GM19438 (cell line): ENCODE measurements around the gene LARP1B.
"Not testable (repeated sequence)": the region's sequence is repeated elsewhere in the genome, so short reads cannot be mapped to it uniquely, and the experiment has no call there.

Experiments used
- ATAC-seq: cut with Tn5 transposase; IDR thresholded peaks from one replicate; pipeline ENCODE4 v1.9.1; 2021; ENCODE audit warnings: low read depth; ENCODE audit not compliant: unreplicated experiment

Gene LARP1B

GRCh38 chr4:128220286-128221235, 159.4 kb downstream of the LARP1B start:
- no peak for ATAC-seq

GRCh38 chr4:128221586-128221985, 160.5 kb downstream of the LARP1B start:
- no peak for ATAC-seq

DNA sequence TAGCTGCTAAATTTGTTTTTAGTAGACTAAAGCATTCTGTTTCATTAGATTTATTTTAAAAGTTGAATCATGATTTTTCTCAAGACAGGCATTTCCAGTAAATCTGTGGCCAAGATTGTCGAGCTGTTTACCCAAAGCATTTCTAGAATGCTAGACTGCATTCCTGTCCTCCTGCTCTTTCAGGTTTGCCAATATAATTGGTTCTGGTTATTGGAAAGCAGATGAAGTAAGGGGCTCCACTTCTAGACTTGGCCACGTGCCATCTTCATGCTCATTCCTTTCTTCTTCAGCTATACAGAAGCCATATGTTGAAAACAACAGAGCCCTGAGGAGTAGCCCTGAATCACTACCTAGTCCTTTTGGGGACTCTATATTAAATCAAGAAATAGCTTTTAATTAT, 164.0 kb downstream of the LARP1B start:
- no peak for ATAC-seq

- ATAC-seq: no peak
Measured at GRCh38 chr4:128227991-128228571, 167.0 kb downstream of the LARP1B start.

DNA sequence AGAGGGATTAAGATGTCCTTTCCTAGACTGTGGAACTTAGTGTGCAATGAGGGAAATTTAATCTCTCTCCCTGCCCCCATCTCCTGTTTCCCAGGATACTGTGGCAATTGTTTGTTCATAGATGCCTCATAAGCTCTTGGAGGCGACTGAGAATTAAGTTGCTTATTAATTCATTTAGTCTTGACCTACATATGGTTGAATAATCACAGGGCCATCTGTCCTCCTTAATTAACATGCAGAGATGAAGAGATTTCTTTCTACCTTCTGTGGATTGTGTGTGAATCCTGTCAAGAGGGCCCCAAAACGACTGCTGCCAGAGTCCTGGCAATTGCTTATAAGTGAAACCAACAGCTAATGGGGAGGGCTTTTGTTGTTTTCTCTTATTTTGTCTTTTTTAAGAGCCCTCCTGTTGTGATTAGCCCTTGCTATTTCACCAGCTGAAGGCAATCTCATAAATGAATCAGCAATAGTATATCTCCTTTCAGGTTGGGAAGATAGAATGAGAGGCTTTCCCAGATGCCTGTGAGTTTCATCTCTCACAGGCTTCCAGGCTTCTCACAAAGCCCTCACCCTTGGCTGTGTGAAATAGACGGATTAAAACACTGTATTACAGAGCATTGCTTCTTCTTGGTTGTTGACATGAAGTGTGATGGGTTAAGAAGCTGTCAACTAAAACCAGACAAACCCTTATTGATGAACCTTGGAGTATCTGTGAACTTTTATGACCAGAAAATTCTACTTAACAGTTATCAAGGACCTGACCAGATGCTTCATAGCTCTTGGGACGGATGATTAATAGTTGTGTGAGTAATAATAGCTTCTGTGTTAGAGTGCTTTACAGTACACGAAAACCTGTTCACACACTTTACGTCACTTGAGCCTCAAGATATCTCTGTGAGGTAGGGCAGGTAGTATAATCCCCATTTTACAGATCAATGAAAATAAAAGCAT, 168.0 kb downstream of the LARP1B start:
- ATAC-seq: no peak

- ATAC-seq: no peak
Measured at GRCh38 chr4:128232719-128233118, 171.6 kb downstream of the LARP1B start.

- no peak for ATAC-seq
Measured at GRCh38 chr4:128234836-128235235, 173.7 kb downstream of the LARP1B start.

- ATAC-seq: no peak
Measured at GRCh38 chr4:128241019-128241418, 179.9 kb downstream of the LARP1B start.

GRCh38 chr4:128241425-128241913, 180.4 kb downstream of the LARP1B start:
- no peak for ATAC-seq

- no peak for ATAC-seq
Measured at GRCh38 chr4:128241981-128242380, 180.9 kb downstream of the LARP1B start.

DNA sequence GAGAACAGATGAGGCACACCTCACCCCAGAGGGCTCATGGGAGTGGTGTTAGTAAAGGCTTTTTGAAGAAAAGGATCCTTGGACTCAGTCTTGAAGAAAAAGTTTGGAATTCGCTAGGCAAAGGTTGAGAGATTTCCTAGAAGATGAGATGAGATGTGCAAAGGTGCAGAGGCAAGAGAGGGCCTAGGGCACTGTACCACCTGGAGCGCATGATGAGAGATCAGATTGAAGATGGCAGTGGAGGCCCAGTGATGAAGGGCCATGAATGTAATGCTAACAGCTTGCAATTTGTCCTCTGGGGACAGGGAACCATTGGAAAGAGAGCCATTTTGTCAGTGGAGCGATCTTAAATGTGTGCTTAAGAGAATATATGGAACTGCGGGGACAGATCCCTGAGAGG, 181.5 kb downstream of the LARP1B start:
- ATAC-seq: no peak

DNA sequence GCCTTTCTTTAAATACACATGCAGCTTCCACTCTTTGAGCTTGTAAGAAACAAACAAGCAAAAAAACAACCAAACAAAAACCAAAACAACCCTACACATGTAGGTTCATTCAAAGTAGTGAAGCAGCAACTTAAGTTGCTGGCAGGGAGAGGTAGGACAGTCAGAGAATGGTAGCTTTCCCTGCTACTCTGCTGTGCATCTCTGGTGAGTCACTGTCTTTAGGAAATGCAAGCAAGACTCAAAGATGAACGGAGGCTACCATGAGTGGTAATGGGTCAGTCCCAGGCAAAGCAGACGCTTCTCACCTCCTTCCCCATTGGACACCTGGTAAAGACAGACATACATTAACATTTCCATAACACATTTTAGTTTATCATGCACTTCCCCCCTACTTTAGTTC, 183.3 kb downstream of the LARP1B start:
- ATAC-seq: no peak

GRCh38 chr4:128245391-128245790, 184.3 kb downstream of the LARP1B start:
- ATAC-seq: not testable (repeated sequence)

DNA sequence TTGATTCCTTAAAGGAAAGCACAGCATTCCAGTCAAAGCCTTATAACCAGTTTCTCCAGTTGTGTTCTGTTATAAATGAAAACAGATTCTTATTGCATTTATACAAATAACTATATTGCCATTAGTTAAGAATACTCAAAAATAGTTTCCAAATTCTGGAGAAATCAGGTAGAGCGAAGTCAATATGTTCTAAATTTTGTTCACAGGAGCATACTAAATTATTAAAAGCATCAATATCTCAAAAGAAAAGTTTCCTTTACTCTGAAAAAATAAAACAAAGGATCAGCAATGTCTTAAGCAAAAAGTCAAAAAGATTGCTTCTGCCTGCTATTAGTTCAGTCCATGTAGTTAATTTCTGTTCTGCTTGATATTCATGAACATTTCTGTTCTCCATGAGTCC, 186.8 kb downstream of the LARP1B start:
- no peak for ATAC-seq

DNA sequence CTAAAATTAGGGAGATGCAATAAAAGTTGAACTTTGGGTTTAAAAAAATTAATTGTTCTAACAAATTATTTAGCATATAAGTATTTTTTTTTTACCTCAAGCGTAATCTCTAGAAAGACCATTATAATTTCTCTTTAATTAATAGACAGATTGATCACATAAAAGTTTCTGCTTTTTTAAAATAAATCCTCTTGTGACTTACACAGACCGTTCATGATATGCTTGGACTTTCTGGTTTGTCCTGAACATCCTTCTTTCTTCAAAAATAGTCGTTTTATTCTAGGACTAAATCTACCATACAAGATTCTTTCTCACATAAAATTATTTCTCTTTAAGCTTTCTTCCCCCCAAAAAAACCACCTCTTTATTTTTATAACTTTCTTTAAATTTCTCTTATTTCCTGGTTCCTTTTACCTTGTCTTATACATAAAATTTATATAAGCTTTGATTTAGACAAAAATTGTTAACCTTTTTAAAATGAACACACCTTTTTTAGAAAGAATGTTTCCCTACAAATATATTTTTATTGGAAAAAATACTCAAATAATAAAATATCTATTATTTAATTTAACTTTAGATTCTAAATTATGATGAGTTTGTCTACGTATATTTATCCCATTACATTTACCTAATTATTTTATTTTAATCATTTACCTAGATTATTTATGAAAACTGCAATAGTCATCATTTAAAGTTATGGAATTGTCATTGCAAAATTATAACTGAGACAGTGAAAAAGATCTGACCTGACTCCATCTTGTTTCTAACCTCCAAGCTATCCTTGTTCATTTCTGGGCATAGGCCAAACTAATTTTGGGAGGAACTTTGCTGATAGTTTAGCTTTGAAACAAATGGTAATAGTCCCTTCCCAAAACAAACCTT, 188.9 kb downstream of the LARP1B start:
- ATAC-seq: no peak

DNA sequence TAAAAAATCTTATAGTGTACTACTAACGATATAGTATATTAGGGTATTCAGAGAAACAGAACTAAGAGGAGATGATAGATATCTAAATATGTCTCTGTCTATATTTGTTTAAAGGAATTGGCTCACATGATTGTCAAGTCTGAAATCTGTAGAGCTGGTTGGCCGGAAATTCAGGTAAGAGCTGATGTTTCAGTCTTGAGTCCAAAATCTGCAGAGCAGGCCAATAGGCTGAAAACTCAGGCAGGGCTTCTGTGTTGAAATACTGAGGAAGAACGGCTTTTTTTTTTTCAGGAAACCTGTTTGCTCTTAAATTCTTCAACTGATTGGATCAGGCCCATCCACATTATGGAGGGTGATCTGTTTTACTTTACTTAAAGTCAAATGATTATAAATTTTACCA, 194.8 kb downstream of the LARP1B start:
- ATAC-seq: no peak

DNA sequence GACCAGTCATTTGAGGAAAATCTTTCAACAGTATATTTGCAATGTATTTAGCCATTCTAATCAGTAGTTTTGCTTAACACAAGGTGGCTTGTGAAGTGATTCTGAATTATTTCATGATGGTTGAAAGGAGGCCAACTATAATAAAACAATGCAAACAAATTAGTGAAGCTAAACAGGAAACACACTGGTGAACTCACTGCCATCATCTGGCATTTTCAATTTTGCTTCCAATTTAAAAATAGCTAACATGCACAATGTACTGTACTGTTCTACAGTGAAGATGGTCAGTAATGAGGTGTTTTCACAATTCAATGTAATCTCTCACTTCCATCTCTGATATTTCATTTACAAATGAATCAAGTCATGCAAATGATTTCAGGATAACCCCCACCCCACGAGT, 195.4 kb downstream of the LARP1B start:
- no peak for ATAC-seq

DNA sequence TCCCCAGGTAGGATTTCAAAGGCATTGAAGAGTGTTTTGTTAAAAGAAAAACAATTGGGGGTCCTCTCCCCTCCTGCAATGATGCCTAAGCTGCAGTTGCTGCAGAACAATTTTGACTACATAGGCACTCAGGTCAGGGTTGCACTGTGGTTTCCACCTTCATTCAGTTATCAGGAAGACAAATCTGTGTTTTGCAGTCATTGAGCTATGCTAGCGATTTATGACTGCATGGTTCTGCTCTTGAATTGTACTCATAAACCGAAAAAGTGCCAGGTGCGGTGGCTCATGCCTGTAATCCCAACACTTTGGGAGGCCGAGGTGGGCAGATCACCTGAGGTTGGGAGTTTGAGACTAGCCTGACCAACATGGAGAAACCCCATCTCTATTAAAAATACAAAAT, 197.1 kb downstream of the LARP1B start:
- not testable (repeated sequence) for ATAC-seq

DNA sequence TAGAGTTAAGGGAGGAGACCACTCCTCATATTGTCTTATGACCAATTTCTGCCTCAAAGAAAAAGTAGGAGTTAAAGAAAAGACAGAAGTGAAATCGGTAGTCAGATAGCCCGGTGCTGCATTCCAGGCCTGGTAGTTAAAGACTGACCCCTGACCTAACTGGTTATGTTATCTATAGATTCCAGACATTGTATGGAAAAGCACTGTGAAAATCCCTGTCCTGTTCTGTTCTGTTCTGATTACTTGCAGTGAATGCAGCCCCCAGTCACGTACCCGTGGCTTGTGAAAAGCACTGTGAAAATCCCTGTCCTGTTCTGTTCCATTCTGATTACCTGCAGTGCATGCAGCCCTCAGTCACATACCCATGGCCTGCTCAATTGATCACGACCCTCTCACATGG, 198.8 kb downstream of the LARP1B start:
- not testable (repeated sequence) for ATAC-seq
